ENCODE measurements around the gene BRME1. TPM values are rescaled to one million over a fixed set of nuclear protein-coding genes. Genes with fewer than 3 reads are reported as not detected.

Gene BRME1
- total RNA-seq = 2.0 TPM
- long read RNA-seq, partial matches to known transcripts = 1 of 1 reads
- long read RNA-seq, other reads (novel, unspliced or antisense) = 0 of 1 reads

DNA sequence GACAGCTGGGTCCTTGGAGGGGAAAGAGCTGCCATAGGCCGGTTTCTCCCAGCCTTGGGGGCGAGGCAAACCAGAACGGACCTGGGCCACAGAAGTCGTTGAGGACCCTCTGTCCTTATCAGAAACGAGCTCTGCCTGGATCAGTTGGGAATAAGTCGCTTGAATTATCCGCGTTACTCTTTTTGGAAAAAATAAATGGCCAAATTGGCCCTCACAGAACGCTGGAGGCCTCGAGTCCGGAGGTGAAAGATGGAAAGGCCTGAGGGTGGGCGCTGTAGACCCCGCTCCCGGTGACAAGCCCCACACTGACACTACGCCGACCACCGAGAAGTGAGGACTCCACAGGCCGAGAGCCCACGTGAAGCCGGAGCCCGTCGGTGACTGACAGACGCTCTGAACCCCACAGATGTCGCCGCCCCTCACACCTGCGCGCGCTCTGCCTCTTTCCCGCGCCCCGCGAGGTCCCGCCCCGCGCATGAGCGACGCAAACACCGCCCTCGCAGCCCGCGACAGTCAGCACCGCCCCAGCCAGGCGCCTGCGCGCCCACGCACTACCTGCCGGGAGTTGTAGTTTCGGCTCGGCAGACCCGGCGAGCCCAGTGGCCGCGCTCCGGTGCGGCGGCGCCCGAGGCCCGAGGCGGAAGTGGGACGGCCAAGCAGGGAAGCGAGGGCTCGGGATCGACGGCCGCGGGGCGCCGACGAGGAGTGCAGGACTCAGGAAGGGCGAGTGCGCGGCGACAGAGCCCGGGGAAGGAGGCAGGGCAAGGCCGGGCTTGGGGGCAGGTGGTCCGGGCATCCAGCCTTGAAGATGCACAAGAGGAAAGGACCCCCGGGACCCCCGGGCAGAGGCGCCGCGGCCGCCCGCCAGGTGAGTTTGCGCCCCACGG, at the start of gene BRME1, which contains the start of gene CC2D1A:
Gene BRME1 (minus strand): TSS at position 484 of the 887 bp plus-strand sequence. CDS start 1,225 bp downstream, outside the sequence.
Gene CC2D1A (plus strand): TSS at position 568 of the 887 bp plus-strand sequence. CDS start 241 bp downstream, at position 809.
- peak; percentile 97 for DNase-seq
- Histone ChIP-seq H3K27me3 (ENCODE audit: low read depth) (no peaks in the 10 kb centered on the region), H3K27ac (peak within 1 kb of the TSS; percentile 81), H3K4me3 (peak within 1 kb of the TSS; percentile 84), H3K9me3 (no peaks in the 10 kb centered on the region), H3K4me1 (peaks cover 22% of the 10 kb centered on the region), H3K36me3 (peaks cover 16% of the 10 kb centered on the region)
- TF ChIP-seq, protein P1, sequence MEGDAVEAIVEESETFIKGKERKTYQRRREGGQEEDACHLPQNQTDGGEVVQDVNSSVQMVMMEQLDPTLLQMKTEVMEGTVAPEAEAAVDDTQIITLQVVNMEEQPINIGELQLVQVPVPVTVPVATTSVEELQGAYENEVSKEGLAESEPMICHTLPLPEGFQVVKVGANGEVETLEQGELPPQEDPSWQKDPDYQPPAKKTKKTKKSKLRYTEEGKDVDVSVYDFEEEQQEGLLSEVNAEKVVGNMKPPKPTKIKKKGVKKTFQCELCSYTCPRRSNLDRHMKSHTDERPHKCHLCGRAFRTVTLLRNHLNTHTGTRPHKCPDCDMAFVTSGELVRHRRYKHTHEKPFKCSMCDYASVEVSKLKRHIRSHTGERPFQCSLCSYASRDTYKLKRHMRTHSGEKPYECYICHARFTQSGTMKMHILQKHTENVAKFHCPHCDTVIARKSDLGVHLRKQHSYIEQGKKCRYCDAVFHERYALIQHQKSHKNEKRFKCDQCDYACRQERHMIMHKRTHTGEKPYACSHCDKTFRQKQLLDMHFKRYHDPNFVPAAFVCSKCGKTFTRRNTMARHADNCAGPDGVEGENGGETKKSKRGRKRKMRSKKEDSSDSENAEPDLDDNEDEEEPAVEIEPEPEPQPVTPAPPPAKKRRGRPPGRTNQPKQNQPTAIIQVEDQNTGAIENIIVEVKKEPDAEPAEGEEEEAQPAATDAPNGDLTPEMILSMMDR (IDR thresholded peaks at IDR 0.05) = no peak
- intact Hi-C loops (cut with DNase I) = no loop called here
- peak; percentile 99 to 100 for ATAC-seq

DNA sequence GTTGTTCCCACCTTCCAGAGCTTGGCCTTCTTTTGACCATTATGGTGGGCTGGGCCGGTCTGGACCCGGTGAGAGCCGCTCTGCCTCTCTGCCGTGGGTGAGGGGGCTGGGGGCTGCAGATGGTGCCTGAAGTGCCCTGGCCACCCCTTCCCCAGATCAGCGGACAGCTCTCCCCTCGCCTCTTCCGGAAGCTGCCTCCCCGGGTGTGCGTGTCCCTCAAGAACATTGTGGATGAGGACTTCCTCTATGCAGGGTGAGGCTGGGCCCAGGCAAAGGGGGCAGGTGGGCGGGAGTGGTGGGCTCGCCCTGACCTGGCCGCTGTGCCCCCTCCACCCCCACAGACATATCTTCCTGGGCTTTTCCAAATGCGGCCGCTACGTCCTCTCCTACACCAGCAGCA, 48.3 kb upstream of the BRME1 start:
- no peaks in the 10 kb centered on the region for H3K27me3 ChIP-seq (ENCODE audit: low read depth)
- TF ChIP-seq, protein P1 (IDR thresholded peaks at IDR 0.05) = no peak
- no peak for ATAC-seq
- H3K4me3 ChIP-seq = no peak overlapping the region
- no peak for DNase-seq
- peaks cover 18% of the 10 kb centered on the region for H3K4me1 ChIP-seq
- H3K27ac ChIP-seq = no peak overlapping the region
- H3K36me3 ChIP-seq = peaks cover 49% of the 10 kb centered on the region
- H3K9me3 ChIP-seq = no peaks in the 10 kb centered on the region
- intact Hi-C loops (cut with DNase I) = no loop called here

DNA sequence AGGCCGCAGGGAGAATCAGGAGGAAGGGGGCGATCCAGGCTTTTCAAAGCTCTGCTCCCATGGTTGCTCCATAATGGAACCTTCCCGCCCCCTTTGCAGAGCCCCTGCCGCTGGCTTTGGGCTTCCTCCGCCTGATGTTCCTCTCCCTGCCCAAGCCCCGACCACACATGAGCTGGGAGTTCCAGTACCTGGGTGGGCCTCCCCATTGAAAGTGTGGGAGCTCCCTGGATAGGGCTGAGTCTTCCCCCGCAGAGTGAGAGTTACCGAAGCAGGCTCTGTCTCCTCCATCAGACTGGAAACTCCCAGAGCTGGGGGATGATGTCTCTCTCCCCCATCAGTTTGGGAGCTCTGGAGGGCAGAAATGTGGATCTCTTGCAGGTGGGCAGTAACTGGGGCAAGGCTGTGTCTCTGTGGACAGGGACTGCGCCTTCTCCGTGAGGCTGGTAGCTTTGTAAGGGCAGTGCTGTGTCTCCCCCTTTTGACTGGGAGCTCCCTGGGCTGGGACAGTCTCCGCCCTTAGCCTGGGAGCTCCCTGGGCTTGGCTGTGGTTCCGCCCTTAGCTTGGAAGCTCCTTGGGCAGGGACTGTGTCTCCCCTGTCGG, 47.1 kb upstream of the BRME1 start:
- no peaks in the 10 kb centered on the region for H3K9me3 ChIP-seq
- TF ChIP-seq, protein P1 (IDR thresholded peaks at IDR 0.05) = no peak
- H3K4me1 ChIP-seq = peaks cover 18% of the 10 kb centered on the region
- DNase-seq (no peak), ATAC-seq (peak in 1 of 2 donors; percentile 1)
- H3K27me3 ChIP-seq (ENCODE audit: low read depth) = no peaks in the 10 kb centered on the region
- H3K27ac ChIP-seq = peak overlapping the region; percentile 87
- peak overlapping the region; percentile 84 for H3K4me3 ChIP-seq
- peaks cover 38% of the 10 kb centered on the region for H3K36me3 ChIP-seq
- intact Hi-C loops (cut with DNase I) = no loop called here

DNA sequence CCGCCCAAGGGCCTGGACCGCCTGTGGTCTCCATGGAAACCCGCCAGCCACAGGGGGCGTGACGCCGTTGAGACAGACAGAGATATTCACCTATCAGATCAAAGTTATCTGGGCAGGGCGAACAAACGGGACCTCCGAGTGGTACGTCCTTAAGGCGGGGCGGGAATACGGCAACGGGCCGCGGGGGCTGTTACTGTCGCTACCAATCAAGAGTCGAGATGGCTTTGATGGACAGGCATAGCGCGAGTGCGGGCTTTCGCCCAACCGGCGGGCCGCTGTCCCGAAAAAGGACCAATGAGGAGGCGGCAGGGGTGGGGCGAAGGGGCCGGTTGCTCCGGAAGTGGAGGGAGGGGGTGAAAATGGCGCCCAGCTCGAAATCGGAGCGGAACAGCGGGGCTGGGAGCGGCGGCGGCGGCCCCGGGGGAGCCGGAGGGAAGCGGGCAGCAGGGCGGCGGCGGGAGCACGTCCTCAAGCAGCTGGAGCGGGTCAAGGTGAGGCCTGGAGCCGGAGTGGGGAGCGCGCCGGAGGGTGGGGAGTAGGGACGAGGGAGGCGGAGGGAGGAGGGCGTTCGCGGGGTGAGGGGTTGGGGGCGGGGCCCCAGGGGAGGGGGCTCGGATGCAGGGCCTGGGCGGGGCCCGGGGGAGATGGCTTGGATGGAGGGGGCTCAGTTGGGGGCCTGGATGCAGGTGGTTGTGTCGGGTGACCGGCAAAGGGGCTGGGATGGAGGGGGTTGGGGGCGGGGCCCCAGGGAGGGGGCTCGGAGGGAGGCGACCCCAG, 46.4 kb upstream of the BRME1 start, which contains the start of gene DCAF15:
Gene DCAF15 (plus strand): TSS at position 356 of the 777 bp plus-strand sequence. CDS start 4 bp downstream, at position 360.
- H3K9me3 ChIP-seq = no peaks in the 10 kb centered on the region
- no peaks in the 10 kb centered on the region for H3K27me3 ChIP-seq (ENCODE audit: low read depth)
- H3K4me3 ChIP-seq = peak within 1 kb of the TSS; percentile 84
- ATAC-seq (peak; percentile 99), DNase-seq (peak; percentile 99)
- peaks cover 31% of the 10 kb centered on the region for H3K36me3 ChIP-seq
- peaks cover 18% of the 10 kb centered on the region for H3K4me1 ChIP-seq
- intact Hi-C loops (cut with DNase I) = no loop called here
- TF ChIP-seq, protein P1 (IDR thresholded peaks at IDR 0.05) = no peak
- H3K27ac ChIP-seq = peak within 1 kb of the TSS; percentile 87

DNA sequence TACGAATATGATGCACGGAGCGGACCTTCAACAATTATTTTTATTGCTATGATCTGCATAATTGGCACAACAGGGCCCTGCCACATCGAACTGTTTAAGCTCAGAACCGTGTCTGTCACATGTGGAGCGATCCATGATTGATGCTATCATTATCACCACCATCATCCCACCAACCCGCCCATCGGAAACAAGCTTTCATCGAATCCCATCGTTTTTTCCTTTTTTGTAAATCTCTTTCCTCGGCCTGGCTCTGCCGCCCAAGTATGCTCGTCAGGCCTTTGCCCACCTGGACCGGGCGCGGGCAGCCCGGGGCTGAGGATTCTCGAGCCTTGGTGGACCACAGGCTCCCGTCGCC, 45.9 kb upstream of the BRME1 start:
- ATAC-seq (no peak), DNase-seq (no peak)
- Histone ChIP-seq H3K9me3 (no peaks in the 10 kb centered on the region), H3K27me3 (ENCODE audit: low read depth) (no peaks in the 10 kb centered on the region), H3K27ac (peak overlapping the region; percentile 13), H3K4me3 (peak overlapping the region; percentile 84), H3K4me1 (peaks cover 18% of the 10 kb centered on the region), H3K36me3 (peaks cover 25% of the 10 kb centered on the region)
- TF ChIP-seq, protein P1 (IDR thresholded peaks at IDR 0.05) = no peak
- intact Hi-C loops (cut with DNase I) = no loop called here
